Activated CD4-positive, CD25-positive, alpha-beta regulatory T cell (primary cell): Measurements from ENCODE around the gene ELP2.
"Not testable (repeated sequence)": the region's sequence is repeated elsewhere in the genome, so short reads cannot be mapped to it uniquely, and the experiment has no call there.

ENCODE experiments used
- DNase-seq, 4 experiments: peaks; one replicate each; lab custom pipeline; 2025; lab: John Stamatoyannopoulos, UW

The ELP2 gene, protein sequence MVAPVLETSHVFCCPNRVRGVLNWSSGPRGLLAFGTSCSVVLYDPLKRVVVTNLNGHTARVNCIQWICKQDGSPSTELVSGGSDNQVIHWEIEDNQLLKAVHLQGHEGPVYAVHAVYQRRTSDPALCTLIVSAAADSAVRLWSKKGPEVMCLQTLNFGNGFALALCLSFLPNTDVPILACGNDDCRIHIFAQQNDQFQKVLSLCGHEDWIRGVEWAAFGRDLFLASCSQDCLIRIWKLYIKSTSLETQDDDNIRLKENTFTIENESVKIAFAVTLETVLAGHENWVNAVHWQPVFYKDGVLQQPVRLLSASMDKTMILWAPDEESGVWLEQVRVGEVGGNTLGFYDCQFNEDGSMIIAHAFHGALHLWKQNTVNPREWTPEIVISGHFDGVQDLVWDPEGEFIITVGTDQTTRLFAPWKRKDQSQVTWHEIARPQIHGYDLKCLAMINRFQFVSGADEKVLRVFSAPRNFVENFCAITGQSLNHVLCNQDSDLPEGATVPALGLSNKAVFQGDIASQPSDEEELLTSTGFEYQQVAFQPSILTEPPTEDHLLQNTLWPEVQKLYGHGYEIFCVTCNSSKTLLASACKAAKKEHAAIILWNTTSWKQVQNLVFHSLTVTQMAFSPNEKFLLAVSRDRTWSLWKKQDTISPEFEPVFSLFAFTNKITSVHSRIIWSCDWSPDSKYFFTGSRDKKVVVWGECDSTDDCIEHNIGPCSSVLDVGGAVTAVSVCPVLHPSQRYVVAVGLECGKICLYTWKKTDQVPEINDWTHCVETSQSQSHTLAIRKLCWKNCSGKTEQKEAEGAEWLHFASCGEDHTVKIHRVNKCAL

GRCh38 chr18:36129300-36130038, at the start of gene ELP2, which contains the start of gene SLC39A6:
Gene ELP2 (plus strand): TSS chr18:36129899. CDS start chr18:36129934, 35 bp downstream.
Gene SLC39A6 (minus strand): TSS chr18:36129340. CDS start chr18:36127007, 2,333 bp downstream.
- peak; percentile 91 to 92 (median 91) for DNase-seq

- DNase-seq = not testable (repeated sequence)
Measured at GRCh38 chr18:36081118-36081517, 48.6 kb upstream of the ELP2 start.

DNA sequence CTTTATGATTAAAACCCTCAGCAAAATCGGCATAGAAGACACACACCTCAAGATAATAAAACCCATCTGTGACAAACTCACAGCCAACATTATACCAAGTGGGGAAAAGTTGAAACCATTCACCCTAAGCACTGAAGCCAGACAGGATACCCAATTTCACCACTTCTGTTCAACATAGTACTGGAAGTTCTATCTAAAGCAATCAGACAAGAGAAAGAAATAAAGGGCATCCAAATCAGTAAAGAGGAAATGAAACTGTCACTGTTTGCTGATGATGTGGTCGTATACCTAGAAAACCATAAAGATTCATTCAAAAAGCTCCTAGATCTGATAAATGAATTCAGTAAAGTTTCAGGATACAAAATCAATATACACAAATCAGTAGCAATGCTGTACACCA, 46.0 kb upstream of the ELP2 start:
- no peak for DNase-seq

DNA sequence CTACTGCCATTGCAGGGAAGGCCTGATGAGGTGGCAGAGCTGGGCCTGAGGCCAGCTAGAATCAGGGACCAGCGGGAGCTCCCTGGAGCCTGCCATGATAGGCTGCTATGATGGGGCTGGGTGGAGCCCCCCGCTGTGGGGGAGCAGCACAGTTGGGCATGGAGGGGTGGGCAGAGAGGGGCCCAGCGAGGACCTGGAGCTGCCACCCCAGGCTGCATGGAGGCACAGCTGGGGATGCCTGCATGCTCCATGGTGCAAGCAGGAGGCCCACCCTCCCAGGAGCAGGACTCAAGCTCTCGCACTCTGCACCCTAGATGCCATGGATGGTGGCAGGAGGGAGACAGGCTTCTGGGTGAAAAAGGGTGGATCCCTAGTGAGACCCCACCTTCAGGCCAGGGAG, 44.5 kb upstream of the ELP2 start:
- DNase-seq = no peak

DNA sequence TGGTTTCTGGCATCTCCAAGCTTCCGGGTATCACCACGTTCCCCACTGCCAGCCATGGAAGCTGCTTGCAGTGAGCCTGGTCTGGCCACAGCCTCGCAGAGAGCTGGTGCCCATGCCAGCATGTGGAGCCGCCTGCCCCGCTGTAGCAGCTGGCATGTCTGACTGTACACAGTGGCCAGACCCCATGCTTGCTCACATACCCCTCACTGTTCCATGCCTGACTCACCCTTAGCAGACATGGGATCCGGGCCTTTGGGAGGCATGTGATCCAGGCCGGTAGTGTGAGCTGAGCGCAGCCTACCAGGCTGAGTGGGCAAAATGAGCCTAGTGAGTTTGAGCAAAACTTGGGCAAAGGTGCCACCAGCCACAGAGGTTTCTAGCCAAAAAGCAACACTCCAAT, 43.5 kb upstream of the ELP2 start:
- DNase-seq = no peak

DNA sequence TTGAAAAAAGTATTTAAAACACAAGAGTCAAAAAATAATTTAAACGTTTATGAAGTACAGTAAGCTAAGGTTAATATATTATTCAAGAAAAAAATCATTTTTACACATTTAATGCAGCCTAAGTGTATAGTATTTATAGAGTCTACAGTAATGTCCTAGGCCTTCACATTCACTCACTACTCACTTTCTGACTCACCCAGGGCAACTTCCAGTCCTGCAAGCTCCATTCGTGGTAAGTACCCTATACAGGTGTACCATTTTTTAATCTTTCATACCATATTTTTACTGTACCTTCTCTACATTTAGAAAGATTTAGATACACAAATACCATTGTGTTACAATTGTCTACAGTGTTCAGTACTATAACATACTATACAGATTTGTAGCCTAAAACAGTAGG, 41.4 kb upstream of the ELP2 start:
- DNase-seq = no peak

GRCh38 chr18:36089001-36089400, 40.7 kb upstream of the ELP2 start:
- DNase-seq = no peak

GRCh38 chr18:36092116-36092515, 37.6 kb upstream of the ELP2 start:
- DNase-seq = not testable (repeated sequence)

GRCh38 chr18:36094431-36094830, 35.3 kb upstream of the ELP2 start:
- DNase-seq = no peak

GRCh38 chr18:36095936-36096519, 33.7 kb upstream of the ELP2 start:
- no peak for DNase-seq

DNA sequence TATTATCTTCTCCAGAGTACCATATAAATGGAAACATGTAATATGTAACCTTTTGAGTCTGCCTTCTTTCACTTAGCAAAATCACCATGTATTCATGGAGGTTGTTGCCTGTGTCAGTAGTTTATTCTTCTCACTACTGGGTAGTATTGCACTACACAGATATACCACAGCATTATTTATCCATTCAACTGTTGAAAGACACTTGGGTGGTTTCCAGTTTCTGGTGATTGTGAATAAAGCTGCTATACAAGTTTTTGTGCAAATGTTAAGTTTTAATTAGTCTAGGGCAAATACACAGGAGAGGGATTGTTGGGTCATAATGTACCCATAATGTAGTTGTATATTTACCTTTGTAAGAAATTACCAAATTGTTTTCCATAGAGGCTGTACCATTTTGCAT, 32.7 kb upstream of the ELP2 start:
- no peak for DNase-seq

DNA sequence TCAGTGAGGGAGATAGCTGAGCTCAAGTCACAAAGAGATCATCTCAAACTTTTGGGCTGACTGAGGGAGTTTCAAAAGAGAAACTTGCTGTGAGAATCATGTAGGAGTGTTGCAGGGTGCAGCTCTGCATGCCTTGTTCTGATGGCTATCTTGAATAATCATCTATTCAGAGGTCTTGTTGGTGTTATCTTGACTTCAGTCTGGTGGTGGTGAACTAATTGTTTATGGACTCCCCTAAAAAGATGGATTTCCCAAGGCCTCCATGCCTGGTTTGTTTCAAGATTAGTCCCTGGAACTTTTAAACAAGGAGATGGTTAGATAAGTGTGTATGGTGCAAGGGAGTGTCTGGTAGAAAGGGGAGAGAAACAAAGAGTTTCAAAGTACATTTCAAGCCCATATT, 30.4 kb upstream of the ELP2 start:
- no peak for DNase-seq

GRCh38 chr18:36101943-36102342, 27.8 kb upstream of the ELP2 start:
- DNase-seq = no peak

- DNase-seq = no peak
Measured at GRCh38 chr18:36104749-36105148, 24.9 kb upstream of the ELP2 start.

- no peak for DNase-seq
Measured at GRCh38 chr18:36107477-36107876, 22.2 kb upstream of the ELP2 start.

- DNase-seq = no peak
Measured at GRCh38 chr18:36108196-36108595, 21.5 kb upstream of the ELP2 start.

DNA sequence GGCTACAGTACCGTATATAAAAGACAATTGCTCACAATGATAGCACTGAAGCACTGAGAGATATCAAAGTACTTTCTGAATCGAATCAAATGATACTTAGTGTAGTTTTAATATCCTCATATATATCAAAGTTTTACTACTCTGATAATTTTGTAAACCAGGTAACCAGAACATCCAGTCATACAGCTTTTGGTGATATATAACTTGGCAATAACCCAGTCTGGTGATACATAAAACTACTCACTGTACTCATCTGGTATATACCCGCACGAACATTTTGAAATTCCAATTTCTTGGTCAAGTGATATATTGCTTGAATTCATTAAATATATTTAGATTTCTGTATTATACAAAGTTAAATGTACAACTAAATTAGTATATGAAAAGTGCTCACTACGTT, 21.1 kb upstream of the ELP2 start:
- DNase-seq = no peak

- no peak for DNase-seq
Measured at GRCh38 chr18:36109737-36110136, 20.0 kb upstream of the ELP2 start.

GRCh38 chr18:36112302-36112701, 17.4 kb upstream of the ELP2 start:
- no peak for DNase-seq

- DNase-seq = no peak
Measured at GRCh38 chr18:36114251-36114650, 15.4 kb upstream of the ELP2 start.

- no peak for DNase-seq
Measured at GRCh38 chr18:36114738-36115137, 15.0 kb upstream of the ELP2 start.

DNA sequence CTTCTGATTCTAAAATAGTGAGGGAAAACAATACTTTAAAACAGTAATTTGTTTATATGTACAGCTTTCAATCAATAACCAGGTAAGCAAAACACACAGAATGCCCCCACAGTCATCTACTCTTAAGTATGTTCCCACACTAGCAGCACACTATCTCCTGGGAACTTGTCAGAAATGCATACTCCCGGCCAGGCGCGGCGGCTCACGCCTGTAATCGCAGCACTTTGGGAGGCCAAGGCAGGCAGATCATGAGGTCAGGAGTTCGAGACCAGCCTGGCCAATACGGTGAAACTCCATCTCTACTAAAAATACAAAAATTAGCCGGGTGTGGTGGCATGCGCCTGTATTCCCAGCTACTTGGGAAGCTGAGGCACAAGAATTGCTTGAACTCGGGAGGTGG, 12.9 kb upstream of the ELP2 start:
- not testable (repeated sequence) for DNase-seq
